Osteoblast (primary cell): ENCODE measurements around the gene FBXL7. TPM values are rescaled to one million over a fixed set of nuclear protein-coding genes. Genes with fewer than 3 reads are reported as not detected.

Experiments
- DNase-seq: peaks from one replicate; pipeline ENCODE4 v3.0.0; 2011; ENCODE audit warnings: low spot score, mixed read lengths; ENCODE audit not compliant: insufficient read length; ENCODE audit errors: missing footprints
- H2AFZ ChIP-seq: 2 replicates; pipeline ENCODE4 v1.6.0; 2011; ENCODE audit warnings: mild to moderate bottlenecking, low read length
- H3K27ac ChIP-seq: 2 replicates; pipeline ENCODE4 v1.5.1; 2011; ENCODE audit warnings: mild to moderate bottlenecking, low read depth, low read length, moderate library complexity
- H3K27me3 ChIP-seq: 2 replicates; pipeline ENCODE4 v1.6.0; 2012; ENCODE audit warnings: mild to moderate bottlenecking, control low read depth, inconsistent platforms, low read length, moderate library complexity; ENCODE audit not compliant: insufficient read depth
- H3K36me3 ChIP-seq: 2 replicates; pipeline ENCODE4 v1.5.1; 2011; ENCODE audit warnings: mild to moderate bottlenecking, low read length, control low read depth, moderate library complexity; ENCODE audit not compliant: insufficient read depth
- H3K4me1 ChIP-seq: 2 replicates; pipeline ENCODE4 v1.5.1; 2011; ENCODE audit warnings: mild to moderate bottlenecking, low read length, control low read depth, moderate library complexity; ENCODE audit not compliant: insufficient read depth
- H3K4me2 ChIP-seq: 2 replicates; pipeline ENCODE4 v1.6.0; 2011; ENCODE audit warnings: mild to moderate bottlenecking, low read length; ENCODE audit not compliant: insufficient read depth
- H3K4me3 ChIP-seq: fragments of 200-600 bp; sonication (generic); 3 replicates; pipeline ENCODE4 v1.5.1; 2012; ENCODE audit warnings: mild to moderate bottlenecking, low read length, inconsistent platforms; ENCODE audit not compliant: insufficient read depth
- H3K79me2 ChIP-seq: 2 replicates; pipeline ENCODE4 v1.6.0; 2012; ENCODE audit warnings: mild to moderate bottlenecking, low read length, control low read depth, inconsistent platforms; ENCODE audit not compliant: insufficient read depth
- H3K9me3 ChIP-seq: 2 replicates; pipeline ENCODE4 v1.5.1; 2011; ENCODE audit warnings: low read depth, low read length, control low read depth
- H4K20me1 ChIP-seq: 2 replicates; pipeline ENCODE4 v1.6.0; 2012; ENCODE audit warnings: mild to moderate bottlenecking, low read length, control low read depth; ENCODE audit not compliant: insufficient read depth
- total RNA-seq: library from RNA; depleted of rRNA; stranded (reverse); fragments of >200 nt; gene quantifications from 2 replicates; pipeline ENCODE4 v1.2.3, GENCODE V29; 2012
- TF ChIP-seq, protein P1 (sequence below): IDR thresholded peaks from 2 replicates; pipeline ENCODE4 v1.5.1; 2011; ENCODE audit warnings: mild to moderate bottlenecking, low read depth, low read length, moderate library complexity; ENCODE audit errors: extremely low read depth

Gene FBXL7
- total RNA-seq, 1 donor, result 13.4 TPM

DNA sequence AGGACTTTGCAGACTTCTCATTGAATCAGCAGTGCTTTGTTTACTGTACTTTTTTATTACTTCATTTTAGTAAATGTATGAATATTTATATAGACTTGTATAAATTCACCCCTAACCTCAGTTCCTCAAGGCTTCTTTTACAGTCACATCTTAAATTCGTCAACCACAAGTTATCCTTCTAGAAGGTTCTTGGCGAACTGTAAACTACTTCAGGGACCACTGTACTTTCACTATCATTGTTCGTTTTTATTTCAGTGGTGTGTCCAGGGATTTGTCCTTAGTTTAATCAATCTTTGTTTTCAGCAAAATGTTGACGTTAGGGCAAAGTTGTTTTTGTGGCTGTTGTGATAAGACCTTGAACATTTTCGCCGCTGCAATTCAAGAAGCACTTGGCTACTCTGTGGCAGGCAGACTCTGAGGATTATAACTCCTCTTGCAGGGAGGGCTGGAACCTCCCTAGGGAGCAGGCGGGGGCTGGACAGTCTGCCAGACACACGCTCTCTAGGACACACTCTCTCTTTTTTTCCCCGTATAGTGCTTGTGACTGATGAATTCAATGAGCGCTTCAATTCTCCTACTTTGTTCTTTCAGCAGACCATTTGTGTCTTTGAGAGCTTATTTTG, 252.8 kb downstream of the FBXL7 start:
- peaks cover 22% of the 10 kb centered on the region for H4K20me1 ChIP-seq
- H2AFZ ChIP-seq, result peak overlapping the region; percentile 13
- peaks cover 11% of the 10 kb centered on the region for H3K79me2 ChIP-seq
- H3K4me2 ChIP-seq, result peak overlapping the region; percentile 86
- peak; percentile 30 for DNase-seq
- no peaks in the 10 kb centered on the region for H3K36me3 ChIP-seq
- peak overlapping the region; percentile 70 for H3K4me3 ChIP-seq
- peaks cover 16% of the 10 kb centered on the region for H3K4me1 ChIP-seq
- no peaks in the 10 kb centered on the region for H3K27me3 ChIP-seq
- no peak overlapping the region for H3K27ac ChIP-seq
- H3K9me3 ChIP-seq, result no peaks in the 10 kb centered on the region
- TF ChIP-seq, protein P1, sequence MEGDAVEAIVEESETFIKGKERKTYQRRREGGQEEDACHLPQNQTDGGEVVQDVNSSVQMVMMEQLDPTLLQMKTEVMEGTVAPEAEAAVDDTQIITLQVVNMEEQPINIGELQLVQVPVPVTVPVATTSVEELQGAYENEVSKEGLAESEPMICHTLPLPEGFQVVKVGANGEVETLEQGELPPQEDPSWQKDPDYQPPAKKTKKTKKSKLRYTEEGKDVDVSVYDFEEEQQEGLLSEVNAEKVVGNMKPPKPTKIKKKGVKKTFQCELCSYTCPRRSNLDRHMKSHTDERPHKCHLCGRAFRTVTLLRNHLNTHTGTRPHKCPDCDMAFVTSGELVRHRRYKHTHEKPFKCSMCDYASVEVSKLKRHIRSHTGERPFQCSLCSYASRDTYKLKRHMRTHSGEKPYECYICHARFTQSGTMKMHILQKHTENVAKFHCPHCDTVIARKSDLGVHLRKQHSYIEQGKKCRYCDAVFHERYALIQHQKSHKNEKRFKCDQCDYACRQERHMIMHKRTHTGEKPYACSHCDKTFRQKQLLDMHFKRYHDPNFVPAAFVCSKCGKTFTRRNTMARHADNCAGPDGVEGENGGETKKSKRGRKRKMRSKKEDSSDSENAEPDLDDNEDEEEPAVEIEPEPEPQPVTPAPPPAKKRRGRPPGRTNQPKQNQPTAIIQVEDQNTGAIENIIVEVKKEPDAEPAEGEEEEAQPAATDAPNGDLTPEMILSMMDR, result no peak

DNA sequence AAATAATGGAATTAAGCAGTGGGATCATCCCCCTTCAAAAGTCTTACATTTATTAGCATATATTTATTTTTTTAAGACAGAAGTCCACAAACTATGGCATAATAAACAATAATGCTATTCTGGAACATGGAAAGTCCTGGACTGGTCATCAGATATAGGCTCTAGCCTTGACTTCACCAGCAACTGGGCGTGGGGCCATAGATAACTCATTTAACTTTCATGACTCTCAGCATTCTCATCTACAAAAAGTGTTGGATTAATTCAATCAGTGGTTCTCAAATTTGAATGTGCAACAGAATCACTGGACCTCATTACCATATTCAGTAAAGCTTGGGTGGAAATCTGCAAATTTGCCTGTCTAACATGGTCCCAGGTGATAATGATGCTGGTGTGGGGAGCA, 253.8 kb downstream of the FBXL7 start:
- TF ChIP-seq, protein P1, result no peak
- peaks cover 23% of the 10 kb centered on the region for H4K20me1 ChIP-seq
- DNase-seq, result no peak

DNA sequence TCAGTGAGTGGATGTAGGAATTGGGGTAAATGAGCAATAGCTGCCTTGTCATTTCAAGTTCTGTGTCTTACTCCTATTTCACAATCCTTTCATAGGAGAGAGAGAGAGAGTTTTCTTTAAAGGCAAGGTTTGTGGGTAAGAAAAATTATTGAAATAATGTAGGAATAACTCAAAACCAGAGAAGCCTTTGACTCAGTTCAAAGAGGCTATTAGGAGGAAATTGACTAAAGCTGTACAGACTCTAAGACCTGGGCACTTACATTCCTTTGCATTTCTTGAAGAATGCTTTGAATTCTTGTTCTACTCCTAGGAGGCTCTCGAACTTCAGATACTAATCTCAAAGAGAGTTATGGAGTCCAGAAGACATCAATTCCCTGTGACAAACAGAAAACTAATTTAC, 257.1 kb downstream of the FBXL7 start:
- Histone ChIP-seq H3K27ac (peak overlapping the region; percentile 19), H3K9me3 (no peaks in the 10 kb centered on the region), H4K20me1 (peaks cover 23% of the 10 kb centered on the region), H3K79me2 (peaks cover 11% of the 10 kb centered on the region), H2AFZ (no peak overlapping the region), H3K4me1 (peaks cover 16% of the 10 kb centered on the region), H3K27me3 (no peaks in the 10 kb centered on the region), H3K4me3 (no peak overlapping the region), H3K4me2 (peak overlapping the region; percentile 24), H3K36me3 (no peaks in the 10 kb centered on the region)
- no peak for DNase-seq
- TF ChIP-seq, protein P1, result no peak

More for the DNA sequence above, 253.8 kb downstream of the FBXL7 start:
- Histone ChIP-seq H2AFZ (no peak overlapping the region), H3K4me1 (peaks cover 16% of the 10 kb centered on the region), H3K4me3 (no peak overlapping the region), H3K36me3 (no peaks in the 10 kb centered on the region), H3K9me3 (no peaks in the 10 kb centered on the region), H3K4me2 (no peak overlapping the region), H3K79me2 (peaks cover 11% of the 10 kb centered on the region), H3K27ac (no peak overlapping the region), H3K27me3 (no peaks in the 10 kb centered on the region)

DNA sequence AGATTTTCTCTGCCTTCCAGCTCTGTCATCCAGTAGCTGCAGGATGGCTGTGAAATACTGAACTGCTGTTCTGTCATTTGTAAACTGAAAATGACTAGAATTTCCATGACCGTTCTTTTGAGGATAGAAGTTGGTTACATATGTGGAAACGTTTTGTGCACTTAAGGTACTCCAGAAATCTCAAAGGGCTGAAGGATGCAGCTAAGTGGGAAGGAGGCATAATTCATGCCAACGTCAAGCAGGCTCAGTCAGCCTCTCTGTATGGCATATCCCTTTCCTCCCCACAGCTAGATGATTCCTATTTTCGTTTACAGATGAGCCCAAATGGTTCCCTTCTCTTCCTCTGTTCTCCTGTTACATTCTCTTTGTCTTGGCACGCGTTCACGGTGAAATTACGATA, 257.6 kb downstream of the FBXL7 start:
- no peaks in the 10 kb centered on the region for H3K9me3 ChIP-seq
- H3K4me2 ChIP-seq, result peak overlapping the region; percentile 24
- H4K20me1 ChIP-seq, result peaks cover 23% of the 10 kb centered on the region
- H3K4me3 ChIP-seq, result no peak overlapping the region
- H3K79me2 ChIP-seq, result peaks cover 11% of the 10 kb centered on the region
- no peaks in the 10 kb centered on the region for H3K36me3 ChIP-seq
- TF ChIP-seq, protein P1, result no peak
- DNase-seq, result no peak
- H3K4me1 ChIP-seq, result peaks cover 16% of the 10 kb centered on the region
- no peaks in the 10 kb centered on the region for H3K27me3 ChIP-seq
- H3K27ac ChIP-seq, result no peak overlapping the region
- H2AFZ ChIP-seq, result no peak overlapping the region
